GM23248 (cell line): ENCODE measurements around the gene PLPP7.

Experiments used
- EZH2 ChIP-seq: fragments of 200-600 bp; sonication (generic); IDR thresholded peaks from 2 replicates; pipeline ENCODE4 v1.6.1; 2018; ENCODE audit warnings: antibody characterized with exemption, mild to moderate bottlenecking; ENCODE audit not compliant: insufficient read depth, poor library complexity, severe bottlenecking
- EZH2phosphoT487 ChIP-seq: fragments of 200-600 bp; sonication (generic); IDR thresholded peaks from 2 replicates; pipeline ENCODE4 v1.6.1; 2018; ENCODE audit warnings: antibody characterized with exemption, moderate library complexity, mild to moderate bottlenecking, low read depth; ENCODE audit not compliant: insufficient read depth

- no peak for TF ChIP-seq EZH2
- TF ChIP-seq EZH2phosphoT487: no peak
These were observed 57.0 kb downstream of the PLPP7 start for GRCh38 chr9:131346559-131346958.
